HepG2 (cell line): ENCODE results near the gene PHACTR1. TPM values are rescaled to one million over a fixed set of nuclear protein-coding genes. Genes with fewer than 3 reads are reported as not detected.

Experiments
- CHD4 ChIP-seq: fragments of 200-600 bp; sonication (generic); IDR thresholded peaks from 2 replicates; pipeline ENCODE4 v1.7.0; 2017; ENCODE audit warnings: mild to moderate bottlenecking, low read length, borderline replicate concordance
- GLMP ChIP-seq: sonication (generic); formaldehyde crosslinking; IDR thresholded peaks from 2 replicates; pipeline ENCODE4 v1.9.0; 2021; ENCODE audit warnings: missing genetic modification reagents, mild to moderate bottlenecking, borderline replicate concordance
- HMG20B ChIP-seq: conservative IDR thresholded peaks from 2 replicates; pipeline ENCODE4 v1.6.1; 2016; ENCODE audit warnings: missing genetic modification reagents, missing compliant biosample characterization
- HNRNPH1 ChIP-seq: fragments of 200-400 bp; formaldehyde crosslinking; optimal IDR thresholded peaks from 2 replicates; pipeline ENCODE3; 2017; ENCODE audit warnings: mild to moderate bottlenecking, low read depth, low read length
- KDM2A ChIP-seq: sonication (generic); formaldehyde crosslinking; IDR thresholded peaks from 2 replicates; pipeline ENCODE4 v1.4.0; 2020; ENCODE audit warnings: low read depth, missing genetic modification reagents, borderline replicate concordance
- NR2F1 ChIP-seq, 2 experiments: fragments of 450-650 bp in 1 of 2; formaldehyde crosslinking in 1 of 2; IDR thresholded peaks; 2 replicates each; pipeline versions ENCODE4 v1.5.0 to v1.6.1; 2016 to 2020; ENCODE audit warnings: mild to moderate bottlenecking in 1 of 2, missing compliant biosample characterization in 1 of 2, missing genetic modification reagents in 1 of 2, moderate library complexity in 1 of 2
- POGK ChIP-seq: sonication (generic); formaldehyde crosslinking; conservative IDR thresholded peaks from 2 replicates; pipeline ENCODE4 v1.8.0; 2022; ENCODE audit warnings: mild to moderate bottlenecking, moderate library complexity, missing genetic modification reagents
- REPIN1 ChIP-seq: sonication (generic); formaldehyde crosslinking; IDR thresholded peaks from 2 replicates; pipeline ENCODE4 v1.8.0; 2022; ENCODE audit warnings: missing genetic modification reagents, low read depth, mild to moderate bottlenecking, borderline replicate concordance
- SNAI1 ChIP-seq: sonication (generic); formaldehyde crosslinking; IDR thresholded peaks from 2 replicates; pipeline ENCODE4 v1.5.0; 2020; ENCODE audit warnings: mild to moderate bottlenecking, missing genetic modification reagents, borderline replicate concordance
- ZNF318 ChIP-seq: sonication (generic); formaldehyde crosslinking; IDR thresholded peaks from 2 replicates; pipeline ENCODE4 v1.4.0; 2020; ENCODE audit warnings: mild to moderate bottlenecking, missing genetic modification reagents
- ZNF598 ChIP-seq: sonication (generic); formaldehyde crosslinking; IDR thresholded peaks from 2 replicates; pipeline ENCODE4 v1.5.1; 2020; ENCODE audit warnings: mild to moderate bottlenecking, missing genetic modification reagents, borderline replicate concordance
- ZNF605 ChIP-seq: sonication (generic); formaldehyde crosslinking; IDR thresholded peaks from 2 replicates; pipeline ENCODE4 v1.8.0; 2022; ENCODE audit warnings: mild to moderate bottlenecking, missing genetic modification reagents
- ZNF670 ChIP-seq: sonication (generic); formaldehyde crosslinking; IDR thresholded peaks from 2 replicates; pipeline ENCODE4 v1.8.0; 2022; ENCODE audit warnings: mild to moderate bottlenecking, missing genetic modification reagents, borderline replicate concordance
- ZNF773 ChIP-seq: sonication (generic); formaldehyde crosslinking; IDR thresholded peaks from 2 replicates; pipeline ENCODE4 v1.4.0; 2020; ENCODE audit warnings: missing genetic modification reagents, borderline replicate concordance
- polyA plus RNA-seq, 8 experiments: library from polyadenylated mRNA; depleted of rRNA in 3 of 8; stranded (reverse) in 7 of 8; unstranded in 1 of 8; fragments of >200 nt; fragmentation: Illumina TruSeq in 4 of 8; extraction: Trizol in 4 of 8; gene quantifications; 2 replicates each; pipeline versions ENCODE4 v1.2.1 to v1.2.3, GENCODE V29; 2011 to 2016; ENCODE audit warnings: low read depth in 4 of 8, missing spikeins in 1 of 8, mixed read lengths in 1 of 8; ENCODE audit not compliant: insufficient read depth in 1 of 8
- total RNA-seq, 5 experiments: library from RNA; depleted of rRNA; stranded (reverse); fragments of >200 nt; fragmentation: Illumina TruSeq; extraction: Trizol; gene quantifications; 2 replicates each; pipeline ENCODE4 v1.2.3, GENCODE V29; 2016; ENCODE audit warnings: low read depth in 1 of 5

The PHACTR1 gene
- total and polyA plus RNA-seq, 2 of the 13 experiments (the other 11 are each of a cell fraction or from before 2014, with no cell fraction given): 0.09 TPM; not detected in 1

GRCh38 chr6:13302751-13303667 is 586.4 kb downstream of the PHACTR1 start (continued):
- no peak for TF ChIP-seq ZNF318 (CRISPR knock-in tag)
- no peak for TF ChIP-seq CHD4
- no peak for TF ChIP-seq ZNF670 (CRISPR knock-in tag)
- TF ChIP-seq REPIN1 (CRISPR knock-in tag): no peak
- TF ChIP-seq ZNF598 (CRISPR knock-in tag): no peak
- TF ChIP-seq HNRNPH1: no peak
- TF ChIP-seq GLMP (CRISPR knock-in tag): no peak
- TF ChIP-seq ZNF773 (CRISPR knock-in tag): no peak
- no peak for TF ChIP-seq SNAI1 (CRISPR knock-in tag)
- no peak for TF ChIP-seq NR2F1 (CRISPR knock-in tag; IDR thresholded peaks at IDR 0.05)
- TF ChIP-seq POGK: no peak
- no peak for TF ChIP-seq KDM2A
- TF ChIP-seq ZNF605: no peak
- 0 out of 2 replicates have a peak, but pooled peaks have one; percentile 38 for TF ChIP-seq HMG20B
